Panc1 (cell line): ENCODE data around the gene TMEM115. TPM values are rescaled to one million over a fixed set of nuclear protein-coding genes. Genes with fewer than 3 reads are reported as not detected.
A peak's percentile ranks its signal among the peaks of the same experiment; 100 is the strongest.

Source experiments
- ATAC-seq: fragments of 200-7000 bp; cut with Tn5 transposase; 2 replicates; pipeline ENCODE4 v1.9.1; 2020; ENCODE audit warnings: mild to moderate bottlenecking, moderate library complexity
- BruUV-seq: library from RNA; stranded (reverse); fragments of 400-500 nt; replicated peaks from 2 replicates; lab custom pipeline; 2021; lab: Mats Ljungman, UMichigan
- CTCF ChIA-PET: fragments of 300-600 bp; sonication (Branson Sonifier 250); formaldehyde crosslinking; loops from one replicate; lab custom pipeline; 2022; ENCODE audit warnings: antibody characterized with exemption; lab: Charles Lee
- POLR2A ChIA-PET: fragments of 300-600 bp; sonication (Branson Sonifier 250); formaldehyde crosslinking; loops from one replicate; lab custom pipeline; 2022; ENCODE audit warnings: antibody characterized with exemption; lab: Charles Lee
- DNase-seq: peaks from one replicate; pipeline ENCODE4 v3.0.0-alpha.2; 2010; ENCODE audit warnings: low read depth, low spot score
- H3K27ac ChIP-seq: 2 replicates; pipeline ENCODE4 v1.5.1; 2011; ENCODE audit warnings: mild to moderate bottlenecking, low read length, inconsistent platforms
- H3K27me3 ChIP-seq: fragments of 200-500 bp; sonication (Bioruptor generic); 2 replicates; pipeline ENCODE4 v1.6.0; 2014; ENCODE audit warnings: low read length, inconsistent platforms; ENCODE audit not compliant: control insufficient read depth, insufficient read depth
- H3K36me3 ChIP-seq: fragments of 200-500 bp; sonication (Bioruptor generic); 2 replicates; pipeline ENCODE4 v1.5.1; 2014; ENCODE audit warnings: inconsistent platforms, mild to moderate bottlenecking, low read length, moderate library complexity; ENCODE audit not compliant: control insufficient read depth, insufficient read depth
- H3K4me1 ChIP-seq: 2 replicates; pipeline ENCODE4 v1.5.1; 2011; ENCODE audit warnings: inconsistent platforms, mild to moderate bottlenecking, low read length, moderate library complexity; ENCODE audit not compliant: control insufficient read depth, insufficient read depth
- H3K4me3 ChIP-seq, 2 experiments: 2 replicates each; pipeline ENCODE4 v1.5.1; 2011 to 2012; ENCODE audit warnings: low read depth in 2 of 2, low read length in 2 of 2, mild to moderate bottlenecking in 2 of 2, inconsistent platforms in 1 of 2, moderate library complexity in 1 of 2
- H3K9me3 ChIP-seq: fragments of 200-500 bp; sonication (Bioruptor generic); 2 replicates; pipeline ENCODE4 v1.5.1; 2014; ENCODE audit warnings: low read depth, mild to moderate bottlenecking, inconsistent platforms, low read length, moderate library complexity; ENCODE audit not compliant: control insufficient read depth, insufficient read depth
- CTCF ChIP-seq: fragments of 450-650 bp; IDR thresholded peaks from 2 replicates; pipeline ENCODE4 v1.5.1; 2017; ENCODE audit warnings: mild to moderate bottlenecking
- POLR2AphosphoS5 ChIP-seq: IDR thresholded peaks from 2 replicates; pipeline ENCODE4 v1.6.1; 2012; ENCODE audit warnings: mild to moderate bottlenecking, low read depth, low read length, moderate library complexity
- REST ChIP-seq, 2 experiments: IDR thresholded peaks; 2 replicates each; pipeline ENCODE4 v1.6.1; 2011 to 2012; ENCODE audit warnings: low read depth in 2 of 2, control low read depth in 1 of 2, low read length in 1 of 2, mild to moderate bottlenecking in 1 of 2, moderate library complexity in 1 of 2; ENCODE audit not compliant: insufficient read depth in 1 of 2
- SIN3A ChIP-seq: IDR thresholded peaks from 2 replicates; pipeline ENCODE4 v1.6.1; 2012; ENCODE audit warnings: low read depth, mild to moderate bottlenecking, low read length, moderate library complexity, borderline replicate concordance; ENCODE audit not compliant: insufficient read depth
- TCF7L2 ChIP-seq: IDR thresholded peaks from 2 replicates; pipeline ENCODE4 v1.6.1; 2011; ENCODE audit warnings: mild to moderate bottlenecking, low read depth, low read length, inconsistent platforms
- in situ Hi-C: cut with HindIII; loops from 2 replicates; pipeline ENCODE4 v1.10.0; 2016; ENCODE audit warnings: low sequenced_read_pairs, low pct_unique_long_range_greater_than_20kb
- intact Hi-C: fragments of 100-400 bp; cut with micrococcal nuclease; formaldehyde crosslinking; loops from one replicate; pipeline ENCODE4 v1.10.0; 2022; ENCODE audit not compliant: unreplicated experiment
- total RNA-seq: library from RNA; stranded (reverse); gene quantifications from one replicate; pipeline ENCODE4 v1.2.1, GENCODE V29; 2021; ENCODE audit not compliant: unreplicated experiment

The TMEM115 gene
- total RNA-seq, 1 experiment from 2014 or later: 30.2 TPM

GRCh38 chr3:50334339-50335075 is 24.8 kb downstream of the TMEM115 start:
- ChIA-PET CTCF (no interaction called here), POLR2A (interaction anchor here (0.7 kb wide), 1 partner anchor 206 kb away, joined by 4 read pairs; no protein-coding TSS in a partner anchor)
- in situ Hi-C loops: no loop called here

More at GRCh38 chr3:50334339-50335075, 24.8 kb downstream of the TMEM115 start:
- DNase-seq (no peak), ATAC-seq (no peak)
- Histone ChIP-seq H3K4me3 (peak overlapping the region in 1 of 2 experiments; percentile 24; a peak in 1 of 4 replicates), H3K9me3 (no peaks in the 10 kb centered on the region), H3K27ac (no peak overlapping the region), H3K36me3 (peaks cover 15% of the 10 kb centered on the region), H3K4me1 (peaks cover 13% of the 10 kb centered on the region; the same call in 1 of the 2 replicates), H3K27me3 (no peaks in the 10 kb centered on the region)
- intact Hi-C loops: no loop called here
- TF ChIP-seq POLR2AphosphoS5 (no peak), REST (IDR thresholded peaks at IDR 0.05; ENCODE audit: insufficient read depth in 1 of 2, low read depth in 2 of 2, low read length in 1 of 2) (no peak), CTCF (no peak), TCF7L2 (no peak), SIN3A (no peak)
- no TSS peak for BruUV-seq
